ENCODE data around the gene RNASET2. TPM values are rescaled to one million over a fixed set of nuclear protein-coding genes. Genes with fewer than 3 reads are reported as not detected.
"Not testable (repeated sequence)": the region's sequence is repeated elsewhere in the genome, so short reads cannot be mapped to it uniquely, and the experiment has no call there.

Gene RNASET2
- total and polyA plus RNA-seq, 2 of the 13 experiments (the other 11 are each of a cell fraction or from before 2014, with no cell fraction given): 44.6 to 597 TPM

DNA sequence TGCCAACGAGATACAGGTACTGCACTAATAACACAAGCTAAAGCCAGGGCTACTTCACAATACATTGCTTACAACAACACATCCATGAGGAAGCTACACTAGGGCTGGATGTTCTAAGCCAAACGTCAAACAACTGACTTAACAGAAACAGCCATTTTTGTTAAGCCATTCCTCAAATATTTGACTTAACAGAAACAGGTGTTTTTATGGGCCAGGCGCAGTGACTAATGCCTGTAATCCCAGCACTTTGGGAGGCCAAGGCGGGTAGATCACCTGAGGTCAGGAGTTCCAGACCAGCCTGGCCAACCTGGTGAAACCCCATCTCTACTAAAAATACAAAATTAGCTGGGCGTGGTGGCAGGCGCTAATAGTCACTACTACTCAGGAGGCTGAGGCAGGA lies 7.6 kb downstream of the RNASET2 start:
- POLR2A ChIA-PET; H2AFZ ChIP-seq (ENCODE audit: low read length); intact Hi-C loops (cut with micrococcal nuclease; ENCODE audit: unreplicated experiment); H3K27me3 ChIP-seq (ENCODE audit: control insufficient read depth in 1 of 2, insufficient read depth in 2 of 2, low read length in 2 of 2); BruUV-seq (replicated peaks); in situ Hi-C loops (cut with HindIII; ENCODE audit: extremely low pct_ligation_motif_present, low pct_unique_long_range_greater_than_20kb); H3K4me2 ChIP-seq (ENCODE audit: low read depth, low read length); FAIRE-seq; H3K4me3 ChIP-seq (replicated peaks in 1 of 3; ENCODE audit: insufficient read depth in 1 of 3, low read depth in 2 of 3, low read length in 3 of 3); H3K27ac ChIP-seq (ENCODE audit: extremely low read length, insufficient read depth, low read length); H3K9ac ChIP-seq (ENCODE audit: insufficient read depth, low read depth, low read length); CTCF ChIA-PET (ENCODE audit: low intra/inter-chr PET ratio, low total read pairs); ATAC-seq; H3K9me3 ChIP-seq (ENCODE audit: low read length); TF ChIP-seq NR2F6 (CRISPR knock-in tag; IDR thresholded peaks at IDR 0.05); FOXP1 (IDR thresholded peaks at IDR 0.05): not testable (repeated sequence)
- Histone ChIP-seq H3K4me1 (ENCODE audit: insufficient read depth, low read length) (peaks cover 47% of the 10 kb centered on the region), H3K79me2 (ENCODE audit: insufficient read depth, low read length) (peaks cover 30% of the 10 kb centered on the region), H3K36me3 (replicated peaks in 1 of 2; ENCODE audit: control insufficient read depth in 1 of 2, insufficient read depth in 2 of 2, low read length in 2 of 2) (peaks cover 38 to 84% of the 10 kb centered on the region in 2 experiments), H4K20me1 (ENCODE audit: insufficient read depth, low read length) (peaks cover 74% of the 10 kb centered on the region)
- WGBS (ENCODE audit: low lambda C conversion rate): 85% methylated on average over 6 of the region's 6 CpGs
- peak; percentile 54 for DNase-seq (ENCODE audit: low spot score)
- TF ChIP-seq, protein P1, sequence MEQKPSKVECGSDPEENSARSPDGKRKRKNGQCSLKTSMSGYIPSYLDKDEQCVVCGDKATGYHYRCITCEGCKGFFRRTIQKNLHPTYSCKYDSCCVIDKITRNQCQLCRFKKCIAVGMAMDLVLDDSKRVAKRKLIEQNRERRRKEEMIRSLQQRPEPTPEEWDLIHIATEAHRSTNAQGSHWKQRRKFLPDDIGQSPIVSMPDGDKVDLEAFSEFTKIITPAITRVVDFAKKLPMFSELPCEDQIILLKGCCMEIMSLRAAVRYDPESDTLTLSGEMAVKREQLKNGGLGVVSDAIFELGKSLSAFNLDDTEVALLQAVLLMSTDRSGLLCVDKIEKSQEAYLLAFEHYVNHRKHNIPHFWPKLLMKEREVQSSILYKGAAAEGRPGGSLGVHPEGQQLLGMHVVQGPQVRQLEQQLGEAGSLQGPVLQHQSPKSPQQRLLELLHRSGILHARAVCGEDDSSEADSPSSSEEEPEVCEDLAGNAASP (CRISPR knock-in tag; IDR thresholded peaks at IDR 0.05; ENCODE audit: borderline replicate concordance): peak; percentile 76; the same call in 1 of the 2 replicates
- TF ChIP-seq ZNF788 (CRISPR knock-in tag; IDR thresholded peaks at IDR 0.05; ENCODE audit: borderline replicate concordance): peak; percentile 30; the same call in 1 of the 2 replicates
- peak; percentile 47; the same call in 1 of the 2 replicates for TF ChIP-seq ZSCAN31 (CRISPR knock-in tag; IDR thresholded peaks at IDR 0.05; ENCODE audit: low read depth)
- TF ChIP-seq BHLHE40 (IDR thresholded peaks at IDR 0.05; ENCODE audit: low read length): peak; percentile 29; the same call in 1 of the 2 replicates
- peak; percentile 79 for TF ChIP-seq FOSL2 (CRISPR knock-in tag; IDR thresholded peaks at IDR 0.05)
- peak; percentile 76; the same call in 1 of the 2 replicates for TF ChIP-seq HMG20B (CRISPR knock-in tag; conservative IDR thresholded peaks at IDR 0.05)
- TF ChIP-seq, protein P2, sequence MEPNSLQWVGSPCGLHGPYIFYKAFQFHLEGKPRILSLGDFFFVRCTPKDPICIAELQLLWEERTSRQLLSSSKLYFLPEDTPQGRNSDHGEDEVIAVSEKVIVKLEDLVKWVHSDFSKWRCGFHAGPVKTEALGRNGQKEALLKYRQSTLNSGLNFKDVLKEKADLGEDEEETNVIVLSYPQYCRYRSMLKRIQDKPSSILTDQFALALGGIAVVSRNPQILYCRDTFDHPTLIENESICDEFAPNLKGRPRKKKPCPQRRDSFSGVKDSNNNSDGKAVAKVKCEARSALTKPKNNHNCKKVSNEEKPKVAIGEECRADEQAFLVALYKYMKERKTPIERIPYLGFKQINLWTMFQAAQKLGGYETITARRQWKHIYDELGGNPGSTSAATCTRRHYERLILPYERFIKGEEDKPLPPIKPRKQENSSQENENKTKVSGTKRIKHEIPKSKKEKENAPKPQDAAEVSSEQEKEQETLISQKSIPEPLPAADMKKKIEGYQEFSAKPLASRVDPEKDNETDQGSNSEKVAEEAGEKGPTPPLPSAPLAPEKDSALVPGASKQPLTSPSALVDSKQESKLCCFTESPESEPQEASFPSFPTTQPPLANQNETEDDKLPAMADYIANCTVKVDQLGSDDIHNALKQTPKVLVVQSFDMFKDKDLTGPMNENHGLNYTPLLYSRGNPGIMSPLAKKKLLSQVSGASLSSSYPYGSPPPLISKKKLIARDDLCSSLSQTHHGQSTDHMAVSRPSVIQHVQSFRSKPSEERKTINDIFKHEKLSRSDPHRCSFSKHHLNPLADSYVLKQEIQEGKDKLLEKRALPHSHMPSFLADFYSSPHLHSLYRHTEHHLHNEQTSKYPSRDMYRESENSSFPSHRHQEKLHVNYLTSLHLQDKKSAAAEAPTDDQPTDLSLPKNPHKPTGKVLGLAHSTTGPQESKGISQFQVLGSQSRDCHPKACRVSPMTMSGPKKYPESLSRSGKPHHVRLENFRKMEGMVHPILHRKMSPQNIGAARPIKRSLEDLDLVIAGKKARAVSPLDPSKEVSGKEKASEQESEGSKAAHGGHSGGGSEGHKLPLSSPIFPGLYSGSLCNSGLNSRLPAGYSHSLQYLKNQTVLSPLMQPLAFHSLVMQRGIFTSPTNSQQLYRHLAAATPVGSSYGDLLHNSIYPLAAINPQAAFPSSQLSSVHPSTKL (CRISPR knock-in tag; IDR thresholded peaks at IDR 0.05): 0 out of 2 replicates have a peak, but pooled peaks have one; percentile 11
- 0 out of 2 replicates have a peak, but pooled peaks have one; percentile 44 for TF ChIP-seq TARDBP (CRISPR knock-in tag; IDR thresholded peaks at IDR 0.05)
- 0 out of 2 replicates have a peak, but pooled peaks have one; percentile 28 for TF ChIP-seq BCL6 (CRISPR knock-in tag; IDR thresholded peaks at IDR 0.05)
- TF ChIP-seq NR2F6 (IDR thresholded peaks at IDR 0.05): peak; percentile 36; the same call in 1 of the 2 replicates
- peak; percentile 97 for TF ChIP-seq TBX3 (IDR thresholded peaks at IDR 0.05; ENCODE audit: borderline replicate concordance)
- TF ChIP-seq FOSL1 (CRISPR knock-in tag; IDR thresholded peaks at IDR 0.05; ENCODE audit: borderline replicate concordance): peak; percentile 48; the same call in 1 of the 2 replicates
- TF ChIP-seq ZMYM4 (CRISPR knock-in tag; IDR thresholded peaks at IDR 0.05): 0 out of 2 replicates have a peak, but pooled peaks have one; percentile 18
- peak; percentile 20; the same call in 1 of the 2 replicates for TF ChIP-seq TCF7 (IDR thresholded peaks at IDR 0.05; ENCODE audit: low read depth)
- 0 out of 2 replicates have a peak, but pooled peaks have one; percentile 75 for TF ChIP-seq IRX3 (CRISPR knock-in tag; IDR thresholded peaks at IDR 0.05; ENCODE audit: borderline replicate concordance, low read depth)
- TF ChIP-seq TBX2 (CRISPR knock-in tag; IDR thresholded peaks at IDR 0.05; ENCODE audit: borderline replicate concordance): peak; percentile 99
- 0 out of 2 replicates have a peak, but pooled peaks have one; percentile 24 for TF ChIP-seq MEF2D (CRISPR knock-in tag; IDR thresholded peaks at IDR 0.05)
- peak in 1 of 2 experiments; percentile 46; a peak in 1 of 4 replicates for TF ChIP-seq NR2F1 (CRISPR knock-in tag; IDR thresholded peaks at IDR 0.05)
- TF ChIP-seq REPIN1 (CRISPR knock-in tag; IDR thresholded peaks at IDR 0.05; ENCODE audit: borderline replicate concordance, low read depth): peak; percentile 39; the same call in 1 of the 2 replicates
- TF ChIP-seq FOXP1 (CRISPR knock-in tag; IDR thresholded peaks at IDR 0.05): peak; percentile 36; the same call in 1 of the 2 replicates

Data from HepG2 (cell line).